NAMALWA (cell line): ENCODE data around the gene RASA2.
"Not testable (repeated sequence)": the region's sequence is repeated elsewhere in the genome, so short reads cannot be mapped to it uniquely, and the experiment has no call there.

Experiments used
- DNase-seq: peaks from one replicate; pipeline ENCODE4 v3.0.0-alpha.2; 2015; ENCODE audit warnings: low spot score

RASA2 gene

GRCh38 chr3:141459008-141459407 lies 27.8 kb upstream of the RASA2 start:
- no peak for DNase-seq

- peak; percentile 89 for DNase-seq
These were observed 26.6 kb upstream of the RASA2 start for GRCh38 chr3:141460097-141460704.

DNA sequence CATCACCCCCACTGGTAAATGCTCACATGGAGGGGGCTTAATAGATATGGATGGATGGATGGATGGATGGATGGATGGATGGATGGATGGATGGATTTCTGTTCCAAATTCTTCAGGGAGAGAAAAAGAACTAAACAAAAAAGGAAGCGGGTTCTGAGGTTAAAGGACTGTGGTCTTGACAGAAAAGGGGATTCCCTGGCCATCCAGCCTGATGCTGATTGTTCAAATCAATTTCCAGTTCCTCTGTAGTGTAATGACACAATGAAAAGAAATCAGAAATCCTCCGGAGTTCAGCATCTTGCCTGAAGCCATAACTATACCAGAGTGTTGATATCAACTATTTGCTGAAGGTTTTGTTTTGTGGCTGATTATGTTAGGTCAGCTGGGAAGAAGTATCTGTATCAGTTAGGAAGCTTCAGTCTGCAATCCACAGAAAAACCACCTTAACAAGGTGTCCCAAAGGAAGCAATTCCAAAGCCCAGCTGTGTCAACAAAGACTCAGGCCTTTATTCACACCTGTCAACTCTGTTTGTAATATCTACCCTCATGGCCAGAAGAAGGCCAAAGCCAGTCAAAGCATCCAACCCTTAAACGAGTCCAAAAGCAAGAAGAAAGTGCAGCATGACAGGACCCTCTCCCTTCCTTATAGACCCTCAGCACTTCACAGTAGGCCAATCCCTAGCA lies 24.5 kb upstream of the RASA2 start:
- DNase-seq, result no peak

- DNase-seq, result no peak
These were observed 21.6 kb upstream of the RASA2 start for GRCh38 chr3:141465221-141465620.

- no peak for DNase-seq
These were observed 20.1 kb upstream of the RASA2 start for GRCh38 chr3:141466633-141467169.

- DNase-seq, result no peak
These were observed 17.1 kb upstream of the RASA2 start for GRCh38 chr3:141469720-141470119.

DNA sequence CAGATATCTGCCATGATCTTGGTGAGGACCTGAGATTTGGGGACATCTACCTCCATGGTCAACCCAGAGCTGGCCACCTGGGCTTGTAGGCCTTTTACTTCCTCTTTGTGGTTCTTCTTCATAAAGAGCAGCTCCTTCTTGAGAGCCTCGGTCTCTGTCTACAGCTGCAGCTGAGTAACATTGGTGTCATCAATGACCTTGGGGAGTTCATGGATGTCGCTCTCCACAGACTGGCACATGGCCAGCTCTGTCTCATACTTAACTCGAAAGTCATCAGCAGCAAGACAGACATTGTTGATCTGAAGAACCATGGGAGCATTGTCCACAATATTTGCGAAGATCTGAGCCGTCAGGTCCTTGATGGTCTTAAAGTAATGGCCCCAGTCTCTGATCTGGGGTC lies 15.7 kb upstream of the RASA2 start:
- peak; percentile 47 for DNase-seq

GRCh38 chr3:141476033-141476432 lies 10.8 kb upstream of the RASA2 start:
- DNase-seq, result no peak

- no peak for DNase-seq
These were observed 9.6 kb upstream of the RASA2 start for GRCh38 chr3:141477224-141477623.

GRCh38 chr3:141478139-141478538 lies 8.7 kb upstream of the RASA2 start:
- no peak for DNase-seq

- not testable (repeated sequence) for DNase-seq
These were observed 8.0 kb upstream of the RASA2 start for GRCh38 chr3:141478840-141479239.

GRCh38 chr3:141482245-141482922 lies 4.4 kb upstream of the RASA2 start:
- no peak for DNase-seq

DNA sequence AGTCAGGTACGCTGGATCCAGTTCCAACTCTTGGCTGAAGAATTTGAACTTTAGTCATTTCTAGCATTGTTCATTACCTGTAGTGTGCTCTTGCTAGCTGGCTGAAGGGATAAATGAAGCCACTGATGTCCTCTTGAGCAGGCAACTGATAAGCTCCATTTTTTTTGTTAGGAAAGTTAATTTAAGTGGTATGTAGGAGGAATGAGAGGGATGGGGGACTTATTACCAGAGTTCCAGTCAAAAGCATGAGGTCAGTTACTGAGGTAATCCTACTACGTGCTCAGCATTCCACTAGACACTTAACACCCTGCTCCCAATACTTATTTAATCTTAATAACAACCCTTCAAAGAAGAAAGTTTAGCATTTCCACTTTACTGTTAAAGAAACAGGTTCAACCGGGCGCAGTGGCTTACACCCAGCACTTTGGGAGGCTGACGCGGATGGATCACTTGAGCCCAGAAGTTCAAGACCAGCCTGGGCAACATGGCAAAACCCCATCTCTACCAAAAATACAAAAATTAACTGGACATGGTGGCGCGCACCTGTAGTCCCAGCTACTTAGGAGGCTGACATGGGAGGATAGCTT lies 2.0 kb upstream of the RASA2 start:
- DNase-seq, result no peak

- peak; percentile 45 for DNase-seq
These were observed 959 bp upstream of the RASA2 start for GRCh38 chr3:141485641-141486495.

- DNase-seq, result peak; percentile 37
These were observed 406 bp upstream of the RASA2 start for GRCh38 chr3:141486496-141486745.

- peak; percentile 94 for DNase-seq
These were observed 860 bp downstream of the RASA2 start for GRCh38 chr3:141487521-141488252.

- DNase-seq, result no peak
These were observed 2.4 kb downstream of the RASA2 start for GRCh38 chr3:141489203-141489602.

DNA sequence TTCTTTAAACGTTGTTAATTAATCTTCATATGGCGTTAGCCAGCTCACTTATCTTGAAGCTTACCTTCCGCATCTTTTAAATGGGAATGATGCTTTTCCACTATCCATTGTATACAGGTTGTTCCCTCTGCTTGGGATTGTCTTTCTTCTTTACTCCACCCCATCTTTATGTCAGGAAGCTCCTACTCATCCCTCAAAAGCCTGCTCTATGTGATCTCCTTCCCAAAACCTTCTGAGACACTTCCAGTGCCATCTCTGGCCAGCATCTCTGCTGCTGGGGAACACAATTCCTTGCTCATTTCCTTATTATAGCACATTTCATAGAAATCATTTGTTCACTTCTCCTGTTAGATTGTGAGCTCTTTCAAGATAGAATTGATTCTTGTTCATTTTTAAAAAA lies 4.3 kb downstream of the RASA2 start:
- no peak for DNase-seq

DNA sequence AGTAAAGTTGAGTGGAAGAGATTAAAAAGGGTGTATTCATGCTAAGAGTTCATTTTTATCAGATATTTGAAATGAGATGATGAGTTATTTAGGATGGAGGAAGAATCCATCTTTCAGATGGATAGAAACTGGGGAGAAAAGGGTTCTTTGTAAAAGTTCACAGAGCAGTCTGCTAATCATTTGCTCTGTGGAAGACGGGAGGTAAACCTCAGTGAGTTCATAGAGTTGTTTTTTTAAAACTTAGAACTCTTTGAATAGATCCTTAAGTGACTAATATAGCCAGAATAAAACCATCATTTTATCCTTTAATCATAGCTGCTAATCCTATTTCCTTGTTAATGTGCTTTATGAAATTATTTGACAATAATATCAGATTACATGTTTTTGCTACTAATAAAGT lies 5.1 kb downstream of the RASA2 start:
- DNase-seq, result no peak

DNA sequence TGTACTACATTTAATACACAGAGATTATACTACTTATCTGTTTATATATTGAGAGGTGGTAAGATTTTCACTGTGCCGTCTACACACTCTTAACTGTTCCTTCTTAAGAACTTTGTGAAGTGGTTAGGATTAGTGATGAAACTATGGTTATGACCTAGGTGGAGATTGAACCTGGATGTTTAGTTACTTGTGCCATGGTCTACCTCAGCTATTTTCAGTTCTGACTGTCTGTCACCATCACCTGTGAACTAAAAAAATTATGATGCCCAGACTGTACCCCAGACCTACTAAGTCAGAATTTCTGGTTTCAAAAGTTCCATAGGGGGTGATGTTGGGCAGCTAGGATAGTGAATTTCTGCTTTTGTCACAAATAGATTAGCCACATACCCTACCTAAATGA lies 6.4 kb downstream of the RASA2 start:
- DNase-seq, result no peak

GRCh38 chr3:141497589-141497988 lies 10.8 kb downstream of the RASA2 start:
- not testable (repeated sequence) for DNase-seq
